AG08395 (cell line): ENCODE data around the gene HEATR5B.
"Not testable (repeated sequence)": the region's sequence is repeated elsewhere in the genome, so short reads cannot be mapped to it uniquely, and the experiment has no call there.

ENCODE experiments used
- DNase-seq: peaks from one replicate; pipeline ENCODE4 v3.0.0; 2012; ENCODE audit warnings: mixed read lengths, low spot score

HEATR5B gene

GRCh38 chr2:36981911-36982310, 102.3 kb downstream of the HEATR5B start:
- DNase-seq = no peak

GRCh38 chr2:36979007-36979406, 105.2 kb downstream of the HEATR5B start:
- not testable (repeated sequence) for DNase-seq

- DNase-seq = no peak
Measured at GRCh38 chr2:36976065-36976464, 108.1 kb downstream of the HEATR5B start.

DNA sequence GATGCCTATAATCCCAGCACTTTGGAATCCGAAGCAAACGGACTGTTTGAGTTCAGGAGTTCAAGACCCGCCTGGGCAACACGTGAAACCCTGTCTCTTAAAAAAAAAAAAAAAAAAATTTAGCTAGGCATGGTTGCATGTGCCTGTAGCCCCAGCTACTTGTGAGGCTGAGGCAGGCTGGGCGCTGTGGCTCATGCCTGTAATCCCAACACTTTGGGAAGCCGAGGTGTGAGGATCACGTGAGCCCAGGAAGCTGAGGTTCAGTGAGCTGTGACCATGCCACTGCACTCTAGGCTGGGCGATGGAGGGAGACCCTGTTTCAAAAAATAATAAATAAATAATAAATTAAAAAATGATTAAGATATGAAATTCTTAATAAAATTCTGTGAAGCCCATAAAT, 108.9 kb downstream of the HEATR5B start:
- no peak for DNase-seq

- DNase-seq = no peak
Measured at GRCh38 chr2:36973320-36973719, 110.9 kb downstream of the HEATR5B start.

- DNase-seq = no peak
Measured at GRCh38 chr2:36971990-36972389, 112.2 kb downstream of the HEATR5B start.

DNA sequence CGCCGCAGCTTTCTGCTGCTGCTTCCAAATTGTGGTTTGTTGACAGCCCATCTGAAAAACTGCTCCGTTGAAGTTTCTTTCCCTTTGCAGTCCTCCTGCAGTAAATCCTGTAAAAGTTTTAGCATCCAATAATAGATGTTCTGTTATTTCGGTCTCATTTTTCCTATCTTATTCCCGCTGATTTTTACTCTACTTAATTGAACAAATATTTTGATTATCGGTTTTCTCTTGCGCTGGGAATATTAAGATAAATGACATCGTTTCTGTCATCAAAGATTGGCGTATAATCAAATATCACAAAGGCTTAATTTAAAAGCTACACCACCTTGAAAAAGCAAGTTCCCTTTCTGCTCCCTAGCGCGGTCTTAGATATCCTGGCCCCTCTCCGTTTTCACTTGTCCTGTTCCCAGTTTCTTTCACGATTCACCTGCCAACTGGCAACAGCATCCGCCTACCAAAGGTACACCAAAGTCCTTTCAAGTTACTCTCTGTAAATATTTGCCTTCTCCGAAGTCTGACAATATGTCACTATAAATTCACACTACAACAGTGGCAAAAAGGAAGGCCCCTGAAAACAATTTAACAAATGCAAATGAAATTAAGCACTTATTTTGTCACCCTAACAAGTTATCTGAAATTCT, 116.8 kb downstream of the HEATR5B start:
- no peak for DNase-seq

DNA sequence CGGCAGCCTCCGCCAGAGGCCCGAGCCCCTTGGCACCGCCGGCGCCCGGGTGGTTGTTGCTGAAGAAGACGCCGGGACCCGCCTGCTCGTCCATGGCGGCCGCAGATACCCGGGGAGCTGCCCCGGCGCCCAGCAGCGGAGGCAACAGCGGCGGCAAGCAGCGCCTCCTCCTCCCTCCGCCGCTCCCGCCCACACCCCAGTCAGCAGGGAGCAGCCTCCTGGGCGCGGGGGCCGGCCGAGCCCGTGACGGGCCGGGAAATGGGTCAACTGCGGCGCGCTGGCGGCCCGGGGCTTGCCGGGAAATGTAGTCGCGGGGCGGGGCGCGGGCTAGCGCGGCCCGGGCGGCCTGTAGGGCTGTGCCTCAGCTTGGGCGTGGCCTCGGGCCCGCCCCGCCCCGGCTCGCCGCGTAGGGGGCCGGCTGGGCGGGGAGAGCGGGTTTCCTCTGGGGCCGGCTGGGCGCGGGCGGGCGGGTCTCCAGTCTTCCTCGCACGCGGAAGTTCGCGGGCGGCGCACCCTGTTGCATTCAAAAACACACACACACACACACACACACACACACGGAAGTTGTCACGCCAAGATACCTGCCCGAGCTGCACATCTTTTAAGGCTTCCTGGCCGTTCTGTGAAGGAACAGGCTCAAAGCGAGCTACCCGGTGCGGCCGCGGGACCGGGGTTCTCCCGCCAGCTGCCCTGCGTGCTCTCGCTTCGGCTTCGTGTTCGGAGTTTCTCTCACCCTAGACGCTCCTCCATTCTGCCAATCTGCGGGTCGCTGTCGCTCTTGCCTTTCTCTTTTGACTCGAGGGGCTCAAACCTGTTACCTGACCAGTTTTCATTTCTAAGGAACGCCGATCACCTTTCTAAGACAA, 117.6 kb downstream of the HEATR5B start, which contains the start of gene STRN:
Gene STRN (minus strand): TSS at position 167 of the 866 bp plus-strand sequence. CDS start 73 bp downstream, at position 94.
- DNase-seq = peak; percentile 99

DNA sequence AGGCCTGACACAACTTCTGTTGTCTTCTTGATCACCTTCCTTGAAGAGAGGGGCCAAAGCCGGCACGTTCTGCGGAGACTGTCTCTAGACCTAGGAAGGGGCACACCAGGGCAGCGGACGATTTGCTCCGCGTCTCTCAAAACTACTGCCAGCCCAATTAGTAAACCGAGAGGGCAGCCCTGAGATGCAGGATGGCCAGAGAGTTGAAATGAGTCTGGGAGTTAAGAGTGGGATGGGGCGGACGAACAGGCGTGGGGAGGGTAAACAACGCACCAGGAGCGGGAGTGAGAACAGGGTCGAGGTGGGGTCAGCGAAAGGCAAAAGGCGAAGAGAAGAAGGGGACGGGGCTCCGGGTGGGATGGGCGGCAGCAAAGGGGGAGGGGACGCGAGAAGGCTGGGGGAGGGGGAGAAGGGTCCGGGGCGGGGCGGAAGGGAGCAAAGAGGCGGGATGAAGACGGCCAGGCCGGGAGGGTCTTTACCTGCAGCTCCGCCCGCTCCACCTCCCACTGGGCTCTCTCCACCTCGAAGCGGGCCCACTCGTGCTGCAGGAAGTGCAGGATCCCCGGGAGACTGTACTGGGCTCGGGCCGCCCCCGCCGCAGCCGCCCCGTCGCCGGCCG, 118.3 kb downstream of the HEATR5B start:
- peak; percentile 24 for DNase-seq

- DNase-seq = no peak
Measured at GRCh38 chr2:36965206-36965605, 119.0 kb downstream of the HEATR5B start.

- DNase-seq = no peak
Measured at GRCh38 chr2:36964496-36965058, 119.6 kb downstream of the HEATR5B start.

- DNase-seq = no peak
Measured at GRCh38 chr2:36963734-36964133, 120.4 kb downstream of the HEATR5B start.

DNA sequence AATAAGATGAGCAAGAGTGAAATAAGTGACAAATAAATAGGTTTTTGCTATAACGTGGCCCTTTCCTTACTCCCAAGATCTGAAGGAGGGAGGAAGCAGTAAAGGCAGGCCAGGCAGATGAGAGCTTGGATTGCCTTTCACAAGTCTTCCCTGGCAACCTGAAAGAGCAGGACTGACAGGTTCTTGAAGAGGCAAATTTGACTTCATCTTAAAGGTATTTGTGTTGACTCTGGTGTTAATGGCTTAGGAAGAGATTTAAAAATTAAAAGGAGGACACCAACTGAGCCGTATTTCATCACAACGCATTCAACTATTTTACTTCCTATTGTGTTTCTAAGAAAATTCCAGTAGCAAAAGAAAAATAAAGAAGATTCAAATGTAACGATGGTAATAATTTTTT, 121.1 kb downstream of the HEATR5B start:
- no peak for DNase-seq

GRCh38 chr2:36960773-36961172, 123.4 kb downstream of the HEATR5B start:
- DNase-seq = no peak

GRCh38 chr2:36960005-36960675, 124.0 kb downstream of the HEATR5B start:
- no peak for DNase-seq

- DNase-seq = no peak
Measured at GRCh38 chr2:36954977-36955607, 129.1 kb downstream of the HEATR5B start.

GRCh38 chr2:36952748-36953197, 131.4 kb downstream of the HEATR5B start:
- no peak for DNase-seq

GRCh38 chr2:36951574-36951973, 132.6 kb downstream of the HEATR5B start:
- DNase-seq = no peak

DNA sequence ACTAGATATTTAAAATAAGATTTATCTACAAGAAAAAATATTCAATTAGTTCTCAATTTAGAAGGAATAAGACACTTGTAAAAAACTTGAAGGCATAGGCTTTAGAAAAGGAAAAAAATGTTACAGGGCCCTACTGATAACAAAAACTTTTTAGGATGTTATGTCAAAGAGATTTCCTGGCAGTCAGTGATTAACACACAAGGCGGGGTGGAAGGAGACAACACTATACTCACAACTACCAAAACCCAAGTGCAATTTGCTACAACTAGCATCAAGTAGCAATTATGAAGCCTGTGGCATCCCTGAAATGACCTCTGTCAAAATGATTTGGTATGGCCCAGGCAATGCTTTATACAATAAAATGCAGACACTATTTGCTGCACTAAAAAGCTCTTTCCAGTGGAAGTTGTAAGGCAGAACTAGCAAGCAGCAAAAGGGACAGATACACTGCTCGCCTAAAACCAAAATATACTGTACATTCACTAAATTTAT, 133.1 kb downstream of the HEATR5B start:
- no peak for DNase-seq

DNA sequence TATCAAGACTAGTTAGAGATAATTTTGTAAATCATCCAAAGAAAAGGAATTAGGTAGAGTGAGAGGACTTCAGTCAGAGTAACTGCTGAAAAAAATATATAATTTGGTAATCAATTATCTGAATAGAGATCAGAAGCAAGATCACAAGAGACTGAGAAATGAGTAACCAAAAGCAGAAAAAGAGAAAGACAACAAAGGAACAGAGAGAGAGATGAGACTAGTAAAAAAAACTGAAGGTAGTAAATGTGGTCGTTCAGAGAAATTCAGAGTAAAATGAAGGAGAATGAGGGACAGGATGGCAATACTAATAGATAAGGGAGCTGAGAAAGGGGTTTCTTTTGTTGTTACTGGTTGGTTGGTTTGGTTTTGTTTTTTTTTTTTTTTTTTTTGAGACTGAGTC, 134.3 kb downstream of the HEATR5B start:
- no peak for DNase-seq

DNA sequence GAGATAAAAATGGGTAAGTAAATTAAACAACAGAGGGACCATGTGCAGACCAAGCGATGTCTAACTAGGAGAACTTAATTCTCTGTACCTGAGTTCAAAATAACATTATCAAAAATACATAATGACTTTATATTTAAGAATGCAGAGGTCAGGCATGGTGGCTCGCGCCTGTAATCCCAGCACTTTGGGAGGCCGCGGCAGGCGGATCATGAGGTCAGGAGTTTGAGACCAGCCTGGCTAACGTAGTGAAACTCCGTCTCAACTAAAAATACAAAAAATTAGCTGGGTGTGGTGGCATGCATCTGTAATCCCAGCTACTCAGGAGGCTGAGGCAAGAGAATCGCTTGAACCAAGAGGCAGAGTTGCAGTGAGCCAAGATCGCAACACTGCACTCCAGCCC, 138.9 kb downstream of the HEATR5B start:
- DNase-seq = not testable (repeated sequence)
